Gastrocnemius medialis (tissue), 4 donors: ENCODE results near the gene TRAF5.

ENCODE experiments used
- CTCF ChIP-seq, 5 experiments: fragments of 450-650 bp in 3 of 5; fragments of 200-600 bp in 2 of 5; sonication (generic) in 2 of 5; IDR thresholded peaks in 4 of 5; conservative IDR thresholded peaks in 1 of 5; 1 replicate in 4 of 5; 2 replicates in 1 of 5; pipeline ENCODE4 v1.5.1; 2016 to 2019; ENCODE audit warnings: antibody characterized with exemption in 5 of 5, mild to moderate bottlenecking in 3 of 5, moderate library complexity in 3 of 5
- POLR2A ChIP-seq, 2 donors: fragments of 450-650 bp; IDR thresholded peaks; one replicate each; pipeline ENCODE4 v1.6.1; 2017; ENCODE audit warnings: antibody characterized with exemption in 2 of 2, mild to moderate bottlenecking in 2 of 2, moderate library complexity in 2 of 2

- TF ChIP-seq CTCF (IDR thresholded peaks at IDR 0.05 in 4 of 5, conservative IDR thresholded peaks at IDR 0.05 in 1 of 5) = no peak
- no peak for TF ChIP-seq POLR2A (IDR thresholded peaks at IDR 0.05)
Observed at GRCh38 chr1:211313392-211313791, 13.2 kb upstream of the TRAF5 start.
